PC-9 (cell line): Measurements from ENCODE around the gene TRPM5. TPM values are rescaled to one million over a fixed set of nuclear protein-coding genes. Genes with fewer than 3 reads are reported as not detected.

ENCODE experiments used
- BruUV-seq: library from RNA; stranded (reverse); fragments of 400-500 nt; replicated peaks from 2 replicates; lab custom pipeline; 2021; lab: Mats Ljungman, UMichigan
- CTCF ChIA-PET: fragments of 300-600 bp; sonication (Branson Sonifier 250); formaldehyde crosslinking; loops from one replicate; lab custom pipeline; 2022; ENCODE audit warnings: antibody characterized with exemption; lab: Charles Lee
- POLR2A ChIA-PET: fragments of 300-600 bp; sonication (Branson Sonifier 250); formaldehyde crosslinking; loops from one replicate; lab custom pipeline; 2022; ENCODE audit warnings: antibody characterized with exemption; ENCODE audit not compliant: unreplicated experiment; lab: Charles Lee
- DNase-seq, 2 experiments: peaks; one replicate each; pipeline versions ENCODE4 v3.0.0 to v3.0.0-alpha.2; 2015 to 2022; ENCODE audit warnings: mixed read lengths in 1 of 2
- H2AFZ ChIP-seq: fragments of 200-600 bp; sonication (generic); 2 replicates; pipeline ENCODE4 v1.8.1; 2017; ENCODE audit warnings: antibody characterized with exemption
- H3F3A ChIP-seq: fragments of 200-600 bp; sonication (generic); 2 replicates; pipeline ENCODE4 v1.8.1; 2017; ENCODE audit warnings: antibody characterized with exemption, mild to moderate bottlenecking, low read depth; ENCODE audit not compliant: insufficient read depth
- H3K27ac ChIP-seq: fragments of 200-600 bp; sonication (generic); 2 replicates; pipeline ENCODE4 v1.6.1; 2016; ENCODE audit warnings: mixed run types
- H3K27me3 ChIP-seq: fragments of 200-600 bp; sonication (generic); 2 replicates; pipeline ENCODE4 v1.6.1; 2016; ENCODE audit warnings: low read depth, mixed run types; ENCODE audit not compliant: insufficient read depth
- H3K36me3 ChIP-seq: fragments of 200-600 bp; sonication (generic); 2 replicates; pipeline ENCODE4 v1.6.1; 2016; ENCODE audit warnings: low read depth, mixed run types
- H3K4me1 ChIP-seq: fragments of 200-600 bp; sonication (generic); replicated peaks from 2 replicates; pipeline ENCODE4 v1.6.1; 2016; ENCODE audit warnings: mixed run types; ENCODE audit not compliant: insufficient read depth
- H3K4me2 ChIP-seq: fragments of 200-600 bp; sonication (generic); 2 replicates; pipeline ENCODE4 v1.6.1; 2017; ENCODE audit warnings: mixed run types
- H3K4me3 ChIP-seq: fragments of 200-600 bp; sonication (generic); 2 replicates; pipeline ENCODE4 v1.6.1; 2016; ENCODE audit warnings: mixed run types
- H3K79me2 ChIP-seq: fragments of 200-600 bp; sonication (generic); 2 replicates; pipeline ENCODE4 v1.6.1; 2017; ENCODE audit warnings: low read depth, mixed run types
- H3K9me2 ChIP-seq: fragments of 200-600 bp; sonication (generic); 2 replicates; pipeline ENCODE4 v1.8.1; 2017; ENCODE audit warnings: mild to moderate bottlenecking; ENCODE audit not compliant: insufficient read depth
- H3K9me3 ChIP-seq: fragments of 200-600 bp; sonication (generic); 2 replicates; pipeline ENCODE4 v1.8.1; 2016; ENCODE audit warnings: low read depth; ENCODE audit not compliant: insufficient read depth
- H4K20me1 ChIP-seq: fragments of 200-600 bp; sonication (generic); 2 replicates; pipeline ENCODE4 v1.8.1; 2017; ENCODE audit not compliant: insufficient read depth
- CTCF ChIP-seq: fragments of 200-600 bp; sonication (generic); conservative IDR thresholded peaks from 2 replicates; pipeline ENCODE4 v1.6.1; 2017; ENCODE audit warnings: mixed run types, antibody characterized with exemption, mild to moderate bottlenecking, moderate library complexity
- EZH2 ChIP-seq: fragments of 200-600 bp; sonication (generic); IDR thresholded peaks from 2 replicates; pipeline ENCODE4 v1.8.0; 2017; ENCODE audit warnings: antibody characterized with exemption, low read depth
- intact Hi-C: fragments of 100-400 bp; cut with micrococcal nuclease; formaldehyde crosslinking; loops from one replicate; pipeline ENCODE4 v1.10.0; 2022; ENCODE audit not compliant: unreplicated experiment
- total RNA-seq: library from RNA; stranded (reverse); gene quantifications from 2 replicates; pipeline ENCODE4 v1.2.3, GENCODE V29; 2021

The TRPM5 gene
- total RNA-seq, 1 experiment from 2014 or later: not detected

GRCh38 chr11:2397005-2397404 lies 47.3 kb downstream of the TRPM5 start:
- Histone ChIP-seq H3K4me3 (no peak overlapping the region), H3K36me3 (no peaks in the 10 kb centered on the region), H3K79me2 (peaks cover 14% of the 10 kb centered on the region), H3K27ac (no peak overlapping the region), H3K4me1 (no peaks in the 10 kb centered on the region), H3K9me3 (no peaks in the 10 kb centered on the region), H2AFZ (no peak overlapping the region), H3F3A (peaks cover 10% of the 10 kb centered on the region; the same call in 1 of the 2 replicates), H4K20me1 (no peaks in the 10 kb centered on the region), H3K4me2 (no peak overlapping the region), H3K27me3 (no peaks in the 10 kb centered on the region), H3K9me2 (no peaks in the 10 kb centered on the region)
- TF ChIP-seq CTCF (no peak), EZH2 (no peak)
- no peak for DNase-seq
- ChIA-PET CTCF (no interaction called here), POLR2A (no interaction called here)
- intact Hi-C loops: no loop called here
- BruUV-seq: no TSS peak

GRCh38 chr11:2396471-2396870 lies 47.8 kb downstream of the TRPM5 start:
- H3F3A ChIP-seq: peaks cover 10% of the 10 kb centered on the region; the same call in 1 of the 2 replicates
- CTCF ChIA-PET: no interaction called here
- H3K27me3 ChIP-seq: no peaks in the 10 kb centered on the region
- H2AFZ ChIP-seq: no peak overlapping the region
- peaks cover 9% of the 10 kb centered on the region for H3K79me2 ChIP-seq
- BruUV-seq: no TSS peak
- no peaks in the 10 kb centered on the region for H3K9me3 ChIP-seq
- H4K20me1 ChIP-seq: peaks cover under 1% of the 10 kb centered on the region; the same call in 1 of the 2 replicates
- H3K9me2 ChIP-seq: no peaks in the 10 kb centered on the region
- DNase-seq: no peak
- POLR2A ChIA-PET: no interaction called here
- H3K36me3 ChIP-seq: no peaks in the 10 kb centered on the region
- TF ChIP-seq EZH2 (no peak), CTCF (no peak)
- no peak overlapping the region for H3K4me2 ChIP-seq
- H3K4me1 ChIP-seq: no peaks in the 10 kb centered on the region
- intact Hi-C loops: no loop called here
- no peak overlapping the region for H3K27ac ChIP-seq
- H3K4me3 ChIP-seq: no peak overlapping the region

- ChIA-PET CTCF (no interaction called here), POLR2A (no interaction called here)
- H3K9me2 ChIP-seq: no peaks in the 10 kb centered on the region
- no peaks in the 10 kb centered on the region for H3K27me3 ChIP-seq
- intact Hi-C loops: no loop called here
- no peak overlapping the region for H2AFZ ChIP-seq
- H3K27ac ChIP-seq: no peak overlapping the region
- no peaks in the 10 kb centered on the region for H3K9me3 ChIP-seq
- no peak overlapping the region for H3K4me3 ChIP-seq
- DNase-seq: no peak
- no peak overlapping the region for H3K4me2 ChIP-seq
- TF ChIP-seq CTCF: no peak
- no peak for TF ChIP-seq EZH2
- H4K20me1 ChIP-seq: peaks cover 7% of the 10 kb centered on the region; the same call in 1 of the 2 replicates
- no TSS peak for BruUV-seq
- H3K79me2 ChIP-seq: peaks cover 3% of the 10 kb centered on the region
- H3F3A ChIP-seq: peaks cover 10% of the 10 kb centered on the region; the same call in 1 of the 2 replicates
- no peaks in the 10 kb centered on the region for H3K36me3 ChIP-seq
- no peaks in the 10 kb centered on the region for H3K4me1 ChIP-seq
Measured at GRCh38 chr11:2395856-2396255, 48.5 kb downstream of the TRPM5 start.
